ENCODE results near the gene EID1.

Gene EID1

DNA sequence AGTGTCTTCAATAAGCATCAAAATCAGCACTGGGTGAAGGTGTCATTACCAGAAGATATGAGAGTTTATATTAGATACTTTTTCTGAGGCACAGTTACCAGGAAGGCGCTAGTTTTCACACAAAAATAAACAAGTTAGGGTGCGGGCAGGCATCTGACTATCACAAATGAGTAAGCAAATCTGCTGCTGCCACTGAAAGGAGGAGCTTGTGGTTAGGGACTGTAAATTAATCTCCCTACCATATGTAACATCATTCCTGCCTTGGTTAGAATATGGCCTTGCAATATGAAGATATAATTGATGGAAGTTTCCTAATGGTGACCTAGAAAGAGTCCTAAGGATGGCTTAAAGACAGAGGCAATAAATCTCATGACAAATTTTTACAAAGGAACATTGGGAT is 19.5 kb upstream of the EID1 start:
- Mint-ChIP-seq H3K27me3 (peaks cover 13% of the 10 kb centered on the region), H3K9me3 (no peaks in the 10 kb centered on the region), H3K4me3 (no peak overlapping the region), H3K27ac (no peak overlapping the region), H3K36me3 (no peaks in the 10 kb centered on the region), H3K4me1 (peaks cover 4% of the 10 kb centered on the region)
- CTCF ChIA-PET = interaction anchor here (0.8 to 5.8 kb wide), 5 partner anchors 47 to 501 kb away, joined by 3 to 112 read pairs (median 45); partner anchors contain the start of genes CEP152 and SHC4
- no peak for DNase-seq

DNA sequence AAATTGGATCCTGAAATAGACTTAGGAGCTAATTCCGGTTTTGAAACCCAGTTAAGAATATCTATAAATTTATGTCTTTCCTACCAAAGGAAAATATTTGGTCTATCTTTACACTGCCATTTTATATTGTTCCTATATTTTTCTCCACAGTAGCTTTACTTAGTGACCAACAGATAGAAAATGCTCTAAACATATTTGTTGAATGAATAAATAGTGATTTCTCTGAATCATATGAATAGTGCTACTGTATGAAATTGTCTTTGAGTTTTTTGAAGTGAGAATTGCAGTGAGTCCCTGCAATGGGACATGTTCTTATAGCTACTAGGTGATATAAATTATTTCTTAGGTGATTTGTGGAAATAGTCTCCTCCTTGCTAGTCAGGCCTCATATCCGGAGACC is 18.5 kb upstream of the EID1 start:
- Mint-ChIP-seq H3K27me3 (peaks cover 9% of the 10 kb centered on the region), H3K9me3 (no peaks in the 10 kb centered on the region), H3K36me3 (no peaks in the 10 kb centered on the region), H3K4me1 (peaks cover 4% of the 10 kb centered on the region), H3K4me3 (no peak overlapping the region), H3K27ac (no peak overlapping the region)
- CTCF ChIA-PET = interaction anchor here (0.9 to 5.8 kb wide), 4 partner anchors 15 to 286 kb away, joined by 3 to 112 read pairs (median 48); partner anchors contain the start of gene SHC4
- DNase-seq = no peak

DNA sequence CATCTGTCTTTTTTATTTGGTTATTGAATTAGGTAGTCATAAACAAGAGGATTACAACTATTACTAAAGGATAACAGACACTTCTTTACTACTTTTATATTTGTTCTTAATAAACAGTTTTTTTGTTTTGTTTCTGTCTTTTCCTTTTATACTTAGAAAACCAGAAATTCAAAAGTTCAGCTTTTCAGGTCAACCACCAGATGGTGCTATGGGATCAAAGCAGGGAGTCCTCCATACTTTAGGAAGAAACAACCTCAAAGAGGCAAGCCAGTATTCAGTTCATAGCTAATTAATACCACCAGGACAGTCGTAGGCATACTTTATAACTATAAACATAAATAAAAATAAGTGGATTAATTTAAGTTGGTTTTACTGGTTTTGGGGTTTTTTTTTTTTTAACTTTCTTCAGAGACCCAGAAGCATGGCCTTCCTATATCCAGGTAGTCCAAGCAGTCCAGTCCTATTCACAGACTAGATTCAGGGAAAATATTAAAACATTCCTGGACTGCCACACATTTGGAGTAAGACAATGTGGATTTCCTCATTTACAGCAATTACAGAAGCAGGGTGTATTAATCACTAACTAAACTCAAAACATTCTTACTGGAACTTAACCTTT is 16.0 kb upstream of the EID1 start:
- CTCF ChIA-PET = interaction anchor here (0.6 to 5.8 kb wide), 24 partner anchors 10 to 1931 kb away, joined by 3 to 112 read pairs (median 4); partner anchors contain the start of genes FGF7 and SHC4
- DNase-seq = peak; percentile 57
- Mint-ChIP-seq H3K27ac (no peak overlapping the region), H3K36me3 (no peaks in the 10 kb centered on the region), H3K4me3 (no peak overlapping the region), H3K27me3 (peaks cover 7% of the 10 kb centered on the region), H3K9me3 (no peaks in the 10 kb centered on the region), H3K4me1 (peaks cover 4% of the 10 kb centered on the region)

DNA sequence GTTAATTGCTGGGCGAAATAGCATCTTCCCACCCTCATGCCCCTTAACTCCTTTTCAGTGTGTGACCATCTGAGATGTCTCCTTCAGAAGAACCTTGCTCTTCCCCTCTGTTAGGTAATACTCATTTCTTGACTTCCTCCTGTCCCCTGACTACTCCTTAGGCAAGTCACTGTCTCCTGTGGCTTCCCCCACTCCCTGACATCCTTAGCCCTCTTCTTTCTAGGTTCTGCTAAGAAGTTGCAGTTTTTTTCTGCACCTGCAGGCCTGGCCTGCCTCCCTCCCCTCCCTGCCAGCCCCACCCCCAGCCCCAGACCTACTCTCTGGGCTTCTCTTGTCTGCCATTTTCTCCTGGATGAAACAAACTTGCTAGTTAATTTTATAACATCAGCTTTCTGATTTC is 15.2 kb upstream of the EID1 start:
- Mint-ChIP-seq H3K27ac (no peak overlapping the region), H3K36me3 (no peaks in the 10 kb centered on the region), H3K4me3 (no peak overlapping the region), H3K4me1 (peaks cover 4% of the 10 kb centered on the region), H3K27me3 (peaks cover 7% of the 10 kb centered on the region), H3K9me3 (no peaks in the 10 kb centered on the region)
- no peak for DNase-seq
- CTCF ChIA-PET = interaction anchor here (0.7 to 5.8 kb wide), 11 partner anchors 12 to 1930 kb away, joined by 3 to 112 read pairs (median 10); partner anchors contain the start of genes FGF7 and SHC4

DNA sequence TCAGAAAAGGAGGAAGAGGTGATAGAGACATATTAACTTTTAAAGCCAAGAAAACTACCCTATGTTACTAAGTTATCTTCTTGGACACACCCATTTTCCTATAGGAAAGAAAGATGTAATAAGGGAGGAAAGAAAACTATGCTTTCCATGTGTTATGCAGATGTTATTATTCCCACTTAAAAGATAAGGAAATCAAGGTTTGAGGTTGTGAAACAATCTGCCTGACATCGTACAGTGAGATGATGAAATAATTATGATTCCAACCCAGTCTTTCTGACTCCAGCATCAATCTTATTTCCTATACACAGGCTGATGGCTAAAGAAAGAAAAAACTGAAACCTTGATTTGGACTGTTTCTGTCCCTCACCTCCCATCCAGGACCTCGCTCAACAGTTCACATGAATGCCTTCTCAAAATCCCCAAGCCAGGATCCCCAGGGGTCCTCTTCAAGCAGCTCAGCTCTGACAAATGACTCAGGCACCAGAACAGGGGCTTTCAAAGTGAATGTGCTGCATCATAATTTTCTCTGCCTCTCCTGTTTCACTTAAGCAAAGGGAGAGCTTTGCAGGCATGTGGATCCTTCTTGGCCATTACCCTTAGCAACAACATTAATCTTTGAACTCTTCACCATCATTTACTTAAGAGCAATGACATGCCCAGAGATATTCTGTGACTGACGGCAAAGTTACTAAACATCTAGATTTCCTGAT is 12.4 kb upstream of the EID1 start:
- peaks cover 4% of the 10 kb centered on the region for H3K4me1 Mint-ChIP-seq
- no peaks in the 10 kb centered on the region for H3K36me3 Mint-ChIP-seq
- no peak overlapping the region for H3K27ac Mint-ChIP-seq
- DNase-seq = no peak
- no peak overlapping the region for H3K4me3 Mint-ChIP-seq
- no peaks in the 10 kb centered on the region for H3K9me3 Mint-ChIP-seq
- H3K27me3 Mint-ChIP-seq = peaks cover 7% of the 10 kb centered on the region
- CTCF ChIA-PET = interaction anchor here (1.1 to 5.0 kb wide), 5 partner anchors 12 to 370 kb away, joined by 3 to 30 read pairs (median 3); partner anchors contain the start of genes EID1 and SHC4

DNA sequence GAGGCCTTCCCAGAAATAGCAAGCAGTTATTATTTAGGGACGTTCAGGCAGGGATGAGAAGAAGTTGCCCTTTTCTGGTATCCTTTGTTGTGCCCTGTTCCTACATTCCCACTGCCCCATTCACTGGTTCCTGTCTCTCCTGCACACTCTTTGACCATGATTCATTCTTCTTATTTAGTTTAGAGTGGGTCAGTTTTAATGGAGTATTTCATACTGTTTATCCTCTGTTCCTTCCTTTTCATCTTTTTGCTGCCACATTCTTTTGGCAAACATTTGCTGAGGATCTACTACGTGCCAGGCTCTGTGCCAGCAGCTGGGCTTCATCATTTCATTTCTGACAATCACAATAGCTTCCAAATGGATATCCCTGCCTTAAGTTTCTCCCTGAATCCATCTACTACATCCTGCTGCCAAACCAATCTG is 11.8 kb upstream of the EID1 start:
- no peak overlapping the region for H3K4me3 Mint-ChIP-seq
- no peak for DNase-seq
- no peak overlapping the region for H3K27ac Mint-ChIP-seq
- H3K9me3 Mint-ChIP-seq = no peaks in the 10 kb centered on the region
- H3K36me3 Mint-ChIP-seq = no peaks in the 10 kb centered on the region
- H3K4me1 Mint-ChIP-seq = peaks cover 4% of the 10 kb centered on the region
- peaks cover 5% of the 10 kb centered on the region for H3K27me3 Mint-ChIP-seq
- CTCF ChIA-PET = interaction anchor here (1.1 to 5.0 kb wide), 5 partner anchors 12 to 369 kb away, joined by 3 to 30 read pairs (median 3); partner anchors contain the start of genes EID1 and SHC4

DNA sequence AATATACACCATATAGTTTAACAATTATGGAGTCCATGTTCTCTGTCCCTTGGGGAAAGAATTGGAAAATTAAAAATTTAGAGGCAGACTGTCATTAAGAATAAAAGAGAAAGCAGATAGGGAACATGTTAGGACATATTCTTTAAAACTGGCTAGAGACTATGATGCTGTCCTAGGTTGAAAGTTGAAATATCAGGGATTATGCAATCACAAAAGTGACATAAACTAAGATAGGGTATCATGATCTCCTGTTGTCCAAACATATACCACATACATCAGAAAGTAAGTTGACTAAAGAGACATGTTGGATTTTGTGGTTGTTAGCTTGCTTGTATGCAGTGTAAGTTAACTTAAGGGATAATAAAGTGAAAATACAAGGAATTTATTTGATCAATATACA is 9.9 kb upstream of the EID1 start:
- Mint-ChIP-seq H3K9me3 (no peaks in the 10 kb centered on the region), H3K27ac (no peak overlapping the region), H3K4me3 (no peak overlapping the region), H3K4me1 (no peaks in the 10 kb centered on the region), H3K27me3 (peaks cover 7% of the 10 kb centered on the region), H3K36me3 (no peaks in the 10 kb centered on the region)
- no peak for DNase-seq
- CTCF ChIA-PET = interaction anchor here (1.4 to 5.0 kb wide), 2 partner anchors 97 to 108 kb away, joined by 5 to 30 read pairs; partner anchors contain the start of gene SHC4

DNA sequence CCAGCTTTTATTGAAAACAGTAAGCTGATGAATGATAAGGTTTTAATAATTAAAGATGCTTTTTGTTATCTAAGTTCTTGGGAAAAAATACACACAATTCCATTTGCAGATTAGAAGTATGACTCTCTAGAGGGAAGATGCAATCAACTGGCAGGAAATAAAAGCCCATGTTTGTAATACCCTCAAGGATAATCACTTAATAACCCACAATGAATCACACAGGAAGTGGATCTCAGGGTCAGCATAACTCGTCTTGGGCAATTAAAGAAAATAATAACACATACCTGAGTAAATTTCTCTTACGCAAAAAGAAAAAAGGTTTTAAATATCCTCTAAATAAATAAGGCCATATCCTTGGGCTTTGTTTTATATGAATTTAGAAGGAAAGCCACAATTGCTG is 9.4 kb upstream of the EID1 start:
- DNase-seq = no peak
- Mint-ChIP-seq H3K36me3 (no peaks in the 10 kb centered on the region), H3K4me1 (no peaks in the 10 kb centered on the region), H3K27me3 (peaks cover 7% of the 10 kb centered on the region), H3K4me3 (no peak overlapping the region), H3K27ac (no peak overlapping the region), H3K9me3 (no peaks in the 10 kb centered on the region)
- CTCF ChIA-PET = interaction anchor here (1.4 to 5.0 kb wide), 2 partner anchors 96 to 107 kb away, joined by 5 to 30 read pairs; partner anchors contain the start of gene SHC4

DNA sequence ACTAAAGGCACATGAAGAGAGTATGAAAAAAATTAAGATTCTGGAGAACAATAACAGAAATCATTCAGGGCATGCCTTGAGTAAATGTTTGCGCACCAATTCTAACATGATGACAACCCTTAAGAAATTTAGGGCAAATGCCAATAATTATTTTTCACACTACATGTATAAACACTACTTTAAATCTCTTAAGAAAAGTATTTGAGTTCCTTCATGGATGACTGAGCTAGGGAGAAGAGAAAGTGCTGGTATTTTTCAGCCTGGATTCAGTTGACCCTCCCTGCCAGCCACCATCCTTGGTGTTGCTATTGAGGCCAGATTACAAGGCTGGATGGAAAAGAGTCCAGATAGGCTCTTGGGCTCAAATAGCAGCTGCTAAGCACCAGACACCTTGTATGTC is 8.0 kb upstream of the EID1 start:
- H3K4me3 Mint-ChIP-seq = no peak overlapping the region
- no peak overlapping the region for H3K27ac Mint-ChIP-seq
- no peak for DNase-seq
- CTCF ChIA-PET = interaction anchor here (0.9 kb wide), 1 partner anchor 96 kb away, joined by 3 read pairs; no protein-coding TSS in a partner anchor
- H3K36me3 Mint-ChIP-seq = no peaks in the 10 kb centered on the region
- H3K9me3 Mint-ChIP-seq = no peaks in the 10 kb centered on the region
- H3K27me3 Mint-ChIP-seq = peaks cover 12% of the 10 kb centered on the region
- no peaks in the 10 kb centered on the region for H3K4me1 Mint-ChIP-seq

DNA sequence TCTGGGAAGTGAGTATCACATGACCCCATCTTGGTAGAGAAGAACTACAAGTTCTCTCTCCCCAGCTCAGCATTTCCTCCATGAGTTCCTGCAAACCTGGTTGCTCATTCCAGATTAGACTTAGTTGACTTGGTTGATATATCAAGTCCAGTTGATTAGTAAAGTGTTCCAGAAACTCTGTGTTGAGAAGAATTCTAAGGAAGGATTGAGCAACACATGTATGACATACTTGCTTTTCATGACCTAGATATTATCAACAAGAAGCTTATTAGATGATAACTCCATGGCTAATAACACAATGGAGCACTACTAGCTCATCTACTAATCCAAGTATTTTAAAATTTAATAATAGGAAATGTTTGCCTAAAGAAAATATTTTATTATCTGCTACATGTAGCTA is 6.4 kb upstream of the EID1 start:
- CTCF ChIA-PET = interaction anchor here (1.2 kb wide), 1 partner anchor 10 kb away, joined by 3 read pairs; no protein-coding TSS in a partner anchor
- no peaks in the 10 kb centered on the region for H3K9me3 Mint-ChIP-seq
- no peak for DNase-seq
- H3K27me3 Mint-ChIP-seq = peaks cover 9% of the 10 kb centered on the region
- H3K36me3 Mint-ChIP-seq = no peaks in the 10 kb centered on the region
- H3K27ac Mint-ChIP-seq = no peak overlapping the region
- H3K4me1 Mint-ChIP-seq = no peaks in the 10 kb centered on the region
- no peak overlapping the region for H3K4me3 Mint-ChIP-seq

DNA sequence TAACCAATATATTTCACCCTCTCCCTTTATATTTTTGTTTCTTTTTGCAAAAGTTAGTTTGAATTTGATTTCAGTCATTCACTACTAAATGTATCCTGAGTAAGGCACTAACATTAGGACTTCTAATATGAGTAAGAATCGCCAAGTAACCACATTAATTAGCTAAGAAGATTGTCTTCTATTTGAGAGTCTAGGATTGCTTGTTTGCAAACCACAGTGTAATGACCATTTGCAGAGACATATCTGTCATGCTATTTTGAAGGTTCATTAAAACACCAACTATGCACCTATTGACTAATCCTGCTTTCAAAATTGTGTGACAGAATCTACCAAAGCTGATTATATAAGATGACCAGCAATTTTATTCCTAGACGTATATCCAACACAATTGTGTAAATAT is 5.3 kb upstream of the EID1 start:
- no peak for DNase-seq
- Mint-ChIP-seq H3K4me1 (peaks cover 6% of the 10 kb centered on the region), H3K27me3 (peaks cover 9% of the 10 kb centered on the region), H3K9me3 (no peaks in the 10 kb centered on the region), H3K4me3 (no peak overlapping the region), H3K36me3 (no peaks in the 10 kb centered on the region), H3K27ac (no peak overlapping the region)
- CTCF ChIA-PET = interaction anchor here (1.4 kb wide), 1 partner anchor 549 kb away, joined by 3 read pairs; no protein-coding TSS in a partner anchor

DNA sequence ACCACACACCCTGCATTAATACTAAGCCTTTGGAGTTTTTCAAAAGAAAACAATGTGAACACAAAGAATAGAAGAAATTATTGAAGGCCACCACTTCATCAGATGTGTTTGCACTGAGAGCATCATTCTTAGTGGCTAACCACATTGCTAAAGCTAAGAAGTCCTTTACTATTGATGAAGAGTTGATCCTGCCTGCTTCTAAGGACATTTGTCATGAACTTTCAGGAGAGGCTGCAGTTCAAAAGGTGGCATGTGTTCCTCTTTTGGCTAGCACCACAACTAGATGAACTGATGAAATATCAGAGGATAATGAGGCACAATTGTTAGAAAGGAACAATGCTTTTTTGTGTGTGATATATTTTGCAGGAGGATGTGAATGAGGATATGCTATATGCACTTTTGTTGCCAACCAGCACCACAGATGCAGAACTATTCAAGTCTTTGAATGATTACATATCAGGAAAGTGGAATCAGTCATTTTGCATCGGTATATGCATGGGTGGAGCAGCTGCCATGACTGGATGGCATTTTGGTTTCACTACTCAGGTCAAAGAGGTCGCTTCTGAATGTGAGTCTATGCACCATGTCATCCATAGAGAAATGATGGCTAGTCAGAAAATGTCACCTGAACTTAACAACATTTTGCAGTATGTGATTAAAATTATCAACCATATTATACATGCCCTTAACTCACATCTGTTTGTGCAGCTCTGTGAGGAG is 2.5 kb upstream of the EID1 start:
- no peak for DNase-seq

DNA sequence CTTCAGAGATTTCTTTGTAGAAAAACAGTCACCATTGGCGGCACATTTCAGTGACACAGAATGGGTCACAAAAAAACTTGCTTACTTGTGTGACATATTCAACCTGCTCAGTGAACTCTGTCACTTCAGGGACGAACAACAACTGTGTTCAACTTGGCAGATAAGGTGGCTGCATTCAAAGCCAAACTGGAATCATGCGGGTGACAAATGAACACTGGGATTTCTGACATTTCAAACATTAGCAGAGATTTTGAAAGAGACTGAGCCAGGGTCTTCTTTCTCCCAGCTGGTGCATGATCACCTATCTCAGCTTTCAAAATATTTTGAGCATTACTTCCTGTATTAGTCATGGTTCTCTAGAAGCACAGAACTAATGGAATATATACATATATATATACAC is 1.9 kb upstream of the EID1 start:
- peaks cover 20% of the 10 kb centered on the region for H3K36me3 Mint-ChIP-seq
- H3K27ac Mint-ChIP-seq = no peak overlapping the region
- peaks cover 9% of the 10 kb centered on the region for H3K27me3 Mint-ChIP-seq
- CTCF ChIA-PET = no interaction called here
- no peak for DNase-seq
- H3K4me3 Mint-ChIP-seq = no peak overlapping the region
- H3K4me1 Mint-ChIP-seq = peaks cover 34% of the 10 kb centered on the region
- no peaks in the 10 kb centered on the region for H3K9me3 Mint-ChIP-seq

More for the DNA sequence above, 2.5 kb upstream of the EID1 start:
- no peak overlapping the region for H3K27ac Mint-ChIP-seq
- peaks cover 30% of the 10 kb centered on the region for H3K4me1 Mint-ChIP-seq
- peaks cover 16% of the 10 kb centered on the region for H3K36me3 Mint-ChIP-seq
- CTCF ChIA-PET = interaction anchor here (0.8 to 1.2 kb wide), 2 partner anchors 13 to 16 kb away, joined by 3 to 5 read pairs; no protein-coding TSS in a partner anchor
- H3K27me3 Mint-ChIP-seq = peaks cover 9% of the 10 kb centered on the region
- H3K9me3 Mint-ChIP-seq = no peaks in the 10 kb centered on the region
- H3K4me3 Mint-ChIP-seq = no peak overlapping the region
